LHCN-M2 (cell line): ENCODE measurements around the gene ABHD2. TPM values are rescaled to one million over a fixed set of nuclear protein-coding genes. Genes with fewer than 3 reads are reported as not detected.
"Not testable (repeated sequence)": the region's sequence is repeated elsewhere in the genome, so short reads cannot be mapped to it uniquely, and the experiment has no call there.

ENCODE experiments used
- DNase-seq: peaks from one replicate; pipeline ENCODE4 v3.0.0-alpha.2; 2012; ENCODE audit warnings: low read depth
- total RNA-seq: library from RNA; depleted of rRNA; stranded (reverse); fragments of >200 nt; gene quantifications from 2 replicates; pipeline ENCODE4 v1.2.3, GENCODE V29; 2014

Gene ABHD2
- total RNA-seq, 1 experiment from 2014 or later, result 95.9 TPM

GRCh38 chr15:89136818-89137772 is 48.8 kb downstream of the ABHD2 start:
- DNase-seq, result peak; percentile 49

GRCh38 chr15:89137926-89138325 is 49.7 kb downstream of the ABHD2 start:
- no peak for DNase-seq

GRCh38 chr15:89138999-89139612 is 50.9 kb downstream of the ABHD2 start:
- DNase-seq, result peak; percentile 46

- no peak for DNase-seq
Observed at GRCh38 chr15:89139613-89140499, 51.6 kb downstream of the ABHD2 start.

- no peak for DNase-seq
Observed at GRCh38 chr15:89140595-89140994, 52.3 kb downstream of the ABHD2 start.

GRCh38 chr15:89141159-89141558 is 52.9 kb downstream of the ABHD2 start:
- DNase-seq, result not testable (repeated sequence)

GRCh38 chr15:89141885-89142284 is 53.6 kb downstream of the ABHD2 start:
- peak; percentile 43 for DNase-seq

GRCh38 chr15:89142423-89142822 is 54.2 kb downstream of the ABHD2 start:
- DNase-seq, result no peak

GRCh38 chr15:89143503-89144162 is 55.4 kb downstream of the ABHD2 start:
- DNase-seq, result peak; percentile 98

- no peak for DNase-seq
Observed at GRCh38 chr15:89144491-89144890, 56.2 kb downstream of the ABHD2 start.

GRCh38 chr15:89146366-89146765 is 58.1 kb downstream of the ABHD2 start:
- no peak for DNase-seq

- DNase-seq, result no peak
Observed at GRCh38 chr15:89148126-89148525, 59.9 kb downstream of the ABHD2 start.

- DNase-seq, result no peak
Observed at GRCh38 chr15:89149501-89150101, 61.3 kb downstream of the ABHD2 start.

GRCh38 chr15:89150287-89150686 is 62.0 kb downstream of the ABHD2 start:
- DNase-seq, result no peak

GRCh38 chr15:89150762-89151664 is 62.8 kb downstream of the ABHD2 start:
- no peak for DNase-seq

GRCh38 chr15:89155122-89155521 is 66.9 kb downstream of the ABHD2 start:
- DNase-seq, result no peak

- peak; percentile 19 for DNase-seq
Observed at GRCh38 chr15:89155656-89156055, 67.4 kb downstream of the ABHD2 start.

GRCh38 chr15:89157061-89157460 is 68.8 kb downstream of the ABHD2 start:
- no peak for DNase-seq

GRCh38 chr15:89157918-89158564 is 69.8 kb downstream of the ABHD2 start:
- DNase-seq, result no peak
